Measurements from ENCODE around the gene RFX6.
"Not testable (repeated sequence)": the region's sequence is repeated elsewhere in the genome, so short reads cannot be mapped to it uniquely, and the experiment has no call there.

RFX6 gene

DNA sequence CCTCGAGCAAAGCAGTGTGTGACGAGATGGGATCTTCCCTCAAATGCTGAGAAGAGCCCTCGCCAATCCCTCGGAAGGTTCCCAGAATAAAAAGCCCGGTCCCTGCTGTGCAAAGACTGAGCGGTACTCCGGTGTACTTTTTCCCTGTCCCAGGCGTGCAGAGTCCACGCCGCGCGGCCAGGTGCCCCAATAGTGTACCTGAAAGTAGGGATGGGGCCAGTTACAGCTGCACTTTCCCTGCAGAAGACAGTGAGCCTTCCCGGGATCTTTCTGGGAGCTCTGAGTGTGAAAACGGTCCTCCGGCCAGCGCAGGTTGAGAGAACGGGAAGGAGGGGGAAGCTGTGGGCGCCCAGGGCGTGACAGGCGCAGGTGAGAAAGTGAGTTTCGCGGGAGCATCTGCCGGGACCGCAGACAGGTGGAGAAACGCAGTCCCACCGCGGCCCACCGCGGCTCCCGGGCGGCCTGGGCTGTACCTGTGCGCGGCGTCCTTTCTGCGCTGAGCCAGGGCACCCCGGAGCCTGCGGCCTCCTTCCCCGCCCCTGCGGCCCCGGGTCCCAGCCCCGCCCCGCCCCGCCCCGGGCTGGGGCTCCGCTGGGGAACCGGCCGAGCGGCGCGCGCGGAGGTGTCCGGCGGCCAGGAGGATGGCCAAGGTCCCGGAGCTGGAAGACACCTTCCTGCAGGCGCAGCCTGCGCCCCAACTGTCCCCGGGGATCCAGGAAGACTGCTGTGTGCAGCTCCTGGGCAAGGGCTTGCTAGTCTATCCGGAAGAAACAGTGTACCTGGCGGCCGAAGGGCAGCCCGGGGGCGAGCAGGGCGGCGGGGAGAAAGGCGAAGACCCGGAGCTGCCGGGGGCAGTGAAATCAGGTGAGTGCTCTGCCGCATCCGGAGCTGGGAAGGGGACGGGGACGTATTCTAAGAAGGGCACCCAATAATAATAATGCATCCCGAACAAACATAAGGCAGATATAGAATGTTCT, at the start of gene RFX6:
Gene RFX6, plus strand, starts transcription at position 608 of the 977 bp plus-strand sequence. Its CDS starts 34 bp downstream, at position 642.
- no peak for DNase-seq (ENCODE audit: low read depth in 3 of 3)

- DNase-seq (ENCODE audit: low read depth in 3 of 3): no peak
These were observed 49.3 kb upstream of the RFX6 start for GRCh38 chr6:116827561-116828240.

GRCh38 chr6:116828983-116829382, 48.1 kb upstream of the RFX6 start, which contains the start of gene GPRC6A:
Gene GPRC6A (minus strand): TSS chr6:116829083. CDS start chr6:116829013, 70 bp downstream.
- DNase-seq (ENCODE audit: low read depth in 3 of 3): no peak

GRCh38 chr6:116834526-116834925, 42.5 kb upstream of the RFX6 start:
- DNase-seq (ENCODE audit: low read depth in 3 of 3): not testable (repeated sequence)

GRCh38 chr6:116836606-116837342, 40.3 kb upstream of the RFX6 start:
- no peak for DNase-seq (ENCODE audit: low read depth in 3 of 3)

DNA sequence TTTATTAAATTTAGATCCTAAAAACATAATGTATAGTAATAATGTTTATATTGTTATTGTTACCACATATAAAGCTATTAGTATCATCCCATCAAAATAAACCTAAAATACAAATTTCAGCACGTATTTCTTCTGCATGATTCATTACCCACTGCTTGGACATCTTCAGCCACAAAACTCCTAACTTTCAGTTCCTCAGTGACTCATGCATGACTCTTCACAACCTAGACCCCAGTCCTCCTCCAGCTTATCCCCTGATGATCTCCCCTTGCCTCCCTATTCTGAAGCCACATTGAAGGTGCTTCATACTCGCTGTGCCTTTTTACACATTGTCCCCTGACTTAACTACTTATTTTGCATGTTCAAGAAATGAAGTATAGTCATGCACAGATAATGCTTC, 37.0 kb upstream of the RFX6 start:
- no peak for DNase-seq (ENCODE audit: low read depth in 3 of 3)

DNA sequence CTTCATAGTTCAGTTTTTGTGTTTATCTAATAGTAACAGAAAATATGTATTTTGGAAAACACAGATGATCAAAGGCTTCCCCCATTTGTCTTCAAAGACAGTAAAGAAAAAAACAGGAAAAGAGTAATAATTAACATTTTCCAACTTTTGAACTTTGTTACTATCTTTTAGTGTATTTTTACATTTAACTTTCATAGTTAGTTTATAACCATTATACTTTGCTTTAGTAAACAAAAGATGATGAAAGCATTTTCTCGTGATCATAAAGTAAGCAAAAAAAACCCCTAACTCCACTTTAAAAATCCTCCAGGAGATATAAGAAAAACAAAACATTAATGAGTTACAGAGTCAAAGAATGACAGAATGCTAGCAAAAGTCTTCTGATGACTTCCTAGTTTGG, 34.6 kb upstream of the RFX6 start:
- DNase-seq (ENCODE audit: low read depth in 3 of 3): no peak

- DNase-seq (ENCODE audit: low read depth in 3 of 3): no peak
These were observed 29.8 kb upstream of the RFX6 start for GRCh38 chr6:116847227-116847626.

DNA sequence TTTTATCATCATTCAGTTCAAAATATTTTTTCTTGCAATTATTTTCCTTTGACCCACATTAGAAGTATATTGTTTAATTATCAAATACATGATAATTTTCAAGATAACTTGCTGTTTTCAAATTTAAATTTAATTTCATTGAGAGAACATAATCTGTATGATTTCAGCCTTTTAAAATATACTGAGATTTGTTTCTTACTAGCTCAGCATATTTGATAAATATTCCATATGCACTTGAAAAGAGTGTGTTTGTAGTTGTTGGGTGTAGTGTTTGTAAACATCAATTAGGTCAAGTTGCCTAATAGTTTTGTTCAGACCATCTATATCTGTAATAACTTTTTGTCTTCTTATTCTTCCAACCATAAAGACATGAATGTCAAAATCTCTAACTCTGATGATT, 19.0 kb upstream of the RFX6 start:
- DNase-seq (ENCODE audit: low read depth in 3 of 3): no peak

DNA sequence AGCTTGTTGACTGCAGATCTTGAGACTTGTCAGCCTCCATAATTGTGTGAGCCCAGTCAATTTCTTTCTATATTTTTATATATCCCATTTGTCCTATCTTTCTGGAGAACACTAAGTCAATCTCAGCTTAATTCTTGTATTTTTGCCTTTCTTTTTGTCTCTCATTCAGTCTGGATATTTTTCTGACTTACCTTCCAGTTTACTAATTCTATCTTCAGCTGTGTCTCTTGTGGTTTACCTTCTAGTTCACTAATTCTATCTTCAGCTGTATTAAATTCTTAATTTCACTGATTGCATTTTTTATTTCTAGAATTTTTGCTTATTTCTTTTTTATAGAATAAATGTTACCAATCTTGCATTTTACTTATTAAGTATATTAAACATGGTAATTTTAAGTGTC, 17.8 kb upstream of the RFX6 start:
- DNase-seq (ENCODE audit: low read depth in 3 of 3): no peak

DNA sequence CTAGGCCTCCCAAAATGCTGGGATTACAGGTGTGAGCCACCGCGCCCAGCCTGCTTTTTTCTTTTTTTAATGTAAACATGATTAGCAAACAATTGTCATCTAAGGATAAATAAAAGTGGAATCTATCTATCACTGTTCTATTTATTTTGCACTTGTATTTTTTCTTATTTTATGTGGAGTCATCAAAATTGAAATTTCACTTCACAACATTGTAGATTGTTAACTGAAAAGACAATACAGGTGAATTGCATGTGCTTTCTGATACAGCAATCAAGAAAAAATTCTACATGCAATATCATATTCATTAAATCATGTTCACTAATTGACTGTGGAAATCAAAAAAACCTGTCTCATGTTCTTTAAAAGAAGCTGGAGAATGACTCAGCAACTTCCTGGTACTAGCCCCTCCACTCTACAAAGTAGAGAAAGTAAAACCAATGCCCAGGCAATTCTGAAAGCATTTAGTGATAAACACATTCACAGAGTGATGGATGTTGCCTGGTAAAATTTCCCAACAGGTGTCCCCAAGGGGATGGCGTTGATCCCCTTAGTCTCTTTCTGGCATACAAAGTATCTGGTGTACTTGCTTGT, 10.7 kb upstream of the RFX6 start:
- no peak for DNase-seq (ENCODE audit: low read depth in 3 of 3)

DNA sequence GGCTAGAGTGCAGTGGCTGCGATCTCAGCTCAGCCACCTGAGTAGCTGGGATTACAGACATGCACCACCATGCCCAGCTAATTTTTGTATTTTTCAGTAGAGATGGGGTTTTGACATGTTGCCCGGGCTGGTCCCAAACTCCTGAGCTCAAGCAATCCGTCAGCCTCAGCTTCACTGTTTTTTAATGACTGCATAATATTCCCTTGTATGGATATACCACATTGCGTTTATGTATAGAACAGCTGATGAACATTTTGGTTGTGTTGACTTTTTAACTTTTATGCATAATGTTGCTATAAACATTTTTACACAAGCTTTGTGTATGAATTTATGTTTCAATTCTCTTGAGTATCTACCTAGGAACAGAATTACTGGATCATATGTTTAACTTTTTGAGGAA, 4.3 kb upstream of the RFX6 start:
- no peak for DNase-seq (ENCODE audit: low read depth in 3 of 3)

- no peak for DNase-seq (ENCODE audit: low read depth in 3 of 3)
These were observed 935 bp upstream of the RFX6 start for GRCh38 chr6:116876107-116876506.

DNA sequence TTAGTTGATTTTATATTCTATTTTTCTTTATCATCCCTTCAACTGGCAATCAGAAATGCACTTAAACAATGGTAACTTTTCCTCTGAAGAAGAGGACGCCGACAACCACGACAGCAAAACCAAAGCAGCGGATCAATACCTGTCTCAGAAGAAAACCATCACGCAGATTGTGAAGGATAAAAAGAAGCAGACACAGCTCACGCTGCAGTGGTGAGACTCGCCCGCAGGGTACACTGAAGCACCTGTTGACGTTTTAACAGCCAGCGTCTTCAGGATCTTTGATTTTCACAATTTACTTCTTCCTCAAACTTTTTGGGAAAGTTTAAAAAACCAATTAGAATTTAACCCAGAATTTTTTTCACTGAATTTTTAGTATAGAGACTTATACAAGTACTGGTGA, 701 bp downstream of the RFX6 start:
- DNase-seq (ENCODE audit: low read depth in 3 of 3): no peak

DNA sequence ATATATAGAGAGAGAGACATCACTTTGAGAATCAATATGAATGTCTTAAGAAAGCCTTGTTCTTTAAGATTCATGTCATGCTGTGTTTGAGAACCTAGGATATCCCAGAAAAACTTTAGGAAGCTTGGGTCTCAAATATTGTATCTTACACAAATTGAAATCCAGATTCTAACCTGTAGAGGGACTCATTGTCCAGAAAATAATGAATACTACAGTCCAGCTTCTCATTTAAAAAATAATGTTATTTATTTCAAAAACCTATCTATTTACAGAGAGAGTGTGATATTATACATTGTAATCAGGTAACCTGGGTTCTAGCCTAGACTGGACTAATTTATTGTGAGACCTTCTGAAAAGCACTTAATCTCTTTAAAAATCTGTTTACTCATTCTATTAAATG, 4.2 kb downstream of the RFX6 start:
- no peak for DNase-seq (ENCODE audit: low read depth in 3 of 3)

GRCh38 chr6:116883005-116883404, 6.0 kb downstream of the RFX6 start:
- no peak for DNase-seq (ENCODE audit: low read depth in 3 of 3)

DNA sequence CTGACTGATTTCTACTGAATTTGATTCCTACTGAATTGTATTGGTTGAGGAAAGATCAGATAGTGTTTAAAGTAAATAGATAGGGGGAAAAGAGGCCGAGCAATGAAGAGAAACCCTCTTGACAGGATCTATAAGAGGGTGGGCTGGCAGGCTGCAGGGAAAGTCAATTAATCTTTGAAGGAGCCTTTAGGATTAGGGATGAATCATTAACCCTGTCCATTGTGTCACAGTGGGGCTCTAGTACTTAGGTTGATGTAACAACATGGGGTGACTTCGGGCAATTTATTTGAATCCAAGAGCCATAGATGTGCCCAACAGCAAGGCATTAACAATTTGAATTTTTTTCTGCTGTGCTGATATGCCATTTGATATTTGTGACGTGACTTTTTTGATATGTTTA, 7.5 kb downstream of the RFX6 start:
- DNase-seq (ENCODE audit: low read depth in 3 of 3): no peak

DNA sequence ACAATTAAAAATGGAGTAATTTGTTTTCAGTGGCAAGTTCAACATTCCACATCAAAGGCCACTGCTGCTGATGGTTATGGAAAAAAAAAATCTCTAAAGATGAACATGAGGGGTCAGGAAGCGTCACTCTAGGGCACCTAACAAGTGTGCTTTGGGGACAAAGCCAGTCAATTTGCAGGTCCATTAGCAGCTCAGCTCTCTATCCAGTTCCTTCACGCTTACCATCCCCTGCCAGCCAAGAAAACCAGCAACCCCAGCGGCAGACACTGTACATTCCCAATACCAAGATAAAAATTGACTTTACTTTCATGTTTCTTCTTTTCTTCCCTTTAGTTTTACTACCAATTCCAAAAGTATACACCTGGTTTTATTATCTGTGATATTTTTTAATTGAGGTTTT, 10.1 kb downstream of the RFX6 start:
- no peak for DNase-seq (ENCODE audit: low read depth in 3 of 3)

- DNase-seq (ENCODE audit: low read depth in 3 of 3): no peak
These were observed 10.9 kb downstream of the RFX6 start for GRCh38 chr6:116887894-116888293.

DNA sequence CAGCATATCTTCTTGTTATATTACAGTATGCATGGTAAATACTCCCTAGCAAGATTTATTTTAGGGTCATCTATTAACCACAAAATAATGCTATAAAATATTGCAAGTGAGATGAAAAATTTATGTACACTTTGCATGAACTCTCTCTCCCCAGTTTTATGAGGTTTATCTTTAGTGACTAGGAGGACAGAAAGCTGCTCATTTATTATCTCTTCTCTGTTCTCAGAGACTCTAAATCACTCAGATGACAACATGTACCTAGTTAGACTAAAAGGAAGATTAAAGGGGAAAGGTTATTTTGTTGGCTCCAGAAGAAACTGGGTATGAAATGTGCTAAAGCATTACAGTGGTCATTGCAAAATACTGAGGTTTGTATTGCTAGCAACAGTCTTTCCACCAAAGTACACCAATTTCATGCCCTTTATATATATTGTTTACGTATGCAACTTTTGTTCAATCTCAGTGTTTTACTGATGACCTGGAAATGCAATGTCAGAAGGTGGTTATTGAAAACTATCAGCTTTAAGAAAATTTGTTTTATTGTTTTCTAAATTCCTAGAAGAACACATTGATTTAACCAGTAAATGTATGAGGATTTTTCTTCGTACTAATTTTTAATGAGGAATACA, 11.8 kb downstream of the RFX6 start:
- no peak for DNase-seq (ENCODE audit: low read depth in 3 of 3)

- no peak for DNase-seq (ENCODE audit: low read depth in 3 of 3)
These were observed 17.6 kb downstream of the RFX6 start for GRCh38 chr6:116894669-116895068.

All from stimulated activated CD4-positive, alpha-beta T cell treated with anti-CD3 and anti-CD28 coated beads, TNF-alpha, amount 100 ng/mL, for 4 hours (primary cell).